GM20431 (cell line): ENCODE measurements around the gene AGAP1.

Experiments
- in situ Hi-C: fragments of 300-500 bp; cut with MseI, MboI; formaldehyde crosslinking; loops from one replicate; pipeline ENCODE4 v1.15.0; 2020; ENCODE audit warnings: low sequenced_read_pairs; ENCODE audit not compliant: unreplicated experiment

Gene AGAP1

GRCh38 chr2:236169741-236170589 lies 676.1 kb downstream of the AGAP1 start:
- in situ Hi-C loops, result no loop called here

GRCh38 chr2:236170590-236171165 lies 676.8 kb downstream of the AGAP1 start:
- in situ Hi-C loops, result no loop called here

- in situ Hi-C loops, result no loop called here
These were observed 677.4 kb downstream of the AGAP1 start for GRCh38 chr2:236171181-236171679.

- in situ Hi-C loops, result no loop called here
These were observed 677.9 kb downstream of the AGAP1 start for GRCh38 chr2:236171680-236172254.

- in situ Hi-C loops, result no loop called here
These were observed 678.6 kb downstream of the AGAP1 start for GRCh38 chr2:236172255-236173035.

- in situ Hi-C loops, result no loop called here
These were observed 679.3 kb downstream of the AGAP1 start for GRCh38 chr2:236173036-236173728.

- in situ Hi-C loops, result no loop called here
These were observed 680.1 kb downstream of the AGAP1 start for GRCh38 chr2:236173729-236174607.

- in situ Hi-C loops, result no loop called here
These were observed 681.8 kb downstream of the AGAP1 start for GRCh38 chr2:236175548-236176150.

- in situ Hi-C loops, result no loop called here
These were observed 682.6 kb downstream of the AGAP1 start for GRCh38 chr2:236176417-236176816.

GRCh38 chr2:236176951-236177350 lies 683.1 kb downstream of the AGAP1 start:
- in situ Hi-C loops, result no loop called here

- in situ Hi-C loops, result no loop called here
These were observed 683.7 kb downstream of the AGAP1 start for GRCh38 chr2:236177604-236177966.

GRCh38 chr2:236177967-236178889 lies 684.4 kb downstream of the AGAP1 start:
- in situ Hi-C loops, result no loop called here

GRCh38 chr2:236178890-236179235 lies 685.0 kb downstream of the AGAP1 start:
- in situ Hi-C loops, result no loop called here

GRCh38 chr2:236179236-236180075 lies 685.6 kb downstream of the AGAP1 start:
- in situ Hi-C loops, result loop anchor here (10.0 kb wide), 1 partner anchor 405 kb away; no protein-coding TSS in a partner anchor

GRCh38 chr2:236180076-236180816 lies 686.4 kb downstream of the AGAP1 start:
- in situ Hi-C loops, result loop anchor here (10.0 kb wide), 1 partner anchor 405 kb away; no protein-coding TSS in a partner anchor
